Stimulated activated CD4-positive, alpha-beta T cell treated with anti-CD3 and anti-CD28 coated beads, Interleukin-12 subunit alpha, Interleukin-12 subunit beta, amount 100 ng/mL, for 4 hours (primary cell): ENCODE measurements around the gene RUFY2.
"Not testable (repeated sequence)": the region's sequence is repeated elsewhere in the genome, so short reads cannot be mapped to it uniquely, and the experiment has no call there.

Experiments
- DNase-seq: peaks from one replicate; pipeline ENCODE4 v3.0.0-alpha.2; 2020

RUFY2 gene

GRCh38 chr10:68324396-68324795 lies 82.7 kb downstream of the RUFY2 start:
- DNase-seq: not testable (repeated sequence)

GRCh38 chr10:68318331-68319059 lies 88.6 kb downstream of the RUFY2 start:
- DNase-seq: no peak

- no peak for DNase-seq
Measured at GRCh38 chr10:68315582-68315981, 91.5 kb downstream of the RUFY2 start.

- DNase-seq: not testable (repeated sequence)
Measured at GRCh38 chr10:68314930-68315329, 92.1 kb downstream of the RUFY2 start.

- no peak for DNase-seq
Measured at GRCh38 chr10:68310531-68310930, 96.5 kb downstream of the RUFY2 start.

- no peak for DNase-seq
Measured at GRCh38 chr10:68305854-68306253, 101.2 kb downstream of the RUFY2 start.

GRCh38 chr10:68303849-68304412 lies 103.1 kb downstream of the RUFY2 start:
- DNase-seq: no peak

- no peak for DNase-seq
Measured at GRCh38 chr10:68302871-68303270, 104.2 kb downstream of the RUFY2 start.

DNA sequence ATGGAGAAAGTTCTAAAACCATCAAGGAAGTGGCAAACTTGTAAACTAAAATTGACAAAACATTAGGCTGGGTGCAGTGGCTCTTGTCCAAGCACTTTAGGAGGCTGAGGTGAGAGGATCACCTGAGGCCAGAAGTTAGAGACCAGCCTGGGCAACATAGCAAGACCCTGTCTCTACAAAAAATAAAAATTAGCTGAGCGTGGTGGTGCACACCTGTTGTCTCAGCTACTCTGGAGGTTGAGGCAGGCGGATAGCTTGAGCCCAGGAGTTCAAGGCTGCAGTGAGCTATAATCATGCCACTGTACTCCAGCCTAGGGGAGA lies 104.6 kb downstream of the RUFY2 start:
- no peak for DNase-seq

GRCh38 chr10:68301790-68302502 lies 105.1 kb downstream of the RUFY2 start:
- no peak for DNase-seq

DNA sequence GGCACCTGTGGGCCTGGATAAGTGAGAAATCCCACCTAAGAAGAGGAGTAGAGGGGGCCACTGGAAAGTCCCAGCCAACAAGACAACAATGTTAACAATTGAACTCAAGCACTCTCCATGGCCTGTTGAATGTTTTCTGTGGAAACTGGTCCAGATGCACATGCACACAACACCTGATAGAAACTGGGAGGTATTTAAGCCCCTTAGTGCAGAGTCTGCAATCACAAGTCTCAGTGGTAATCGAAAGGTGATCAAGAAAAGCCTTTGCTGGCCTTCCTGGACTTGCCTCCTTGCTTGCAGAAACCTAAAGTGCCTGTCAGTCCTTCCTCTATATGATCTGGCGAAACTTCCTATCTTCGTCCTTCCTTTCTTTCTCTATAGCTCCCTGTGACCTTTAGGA lies 105.8 kb downstream of the RUFY2 start:
- no peak for DNase-seq

DNA sequence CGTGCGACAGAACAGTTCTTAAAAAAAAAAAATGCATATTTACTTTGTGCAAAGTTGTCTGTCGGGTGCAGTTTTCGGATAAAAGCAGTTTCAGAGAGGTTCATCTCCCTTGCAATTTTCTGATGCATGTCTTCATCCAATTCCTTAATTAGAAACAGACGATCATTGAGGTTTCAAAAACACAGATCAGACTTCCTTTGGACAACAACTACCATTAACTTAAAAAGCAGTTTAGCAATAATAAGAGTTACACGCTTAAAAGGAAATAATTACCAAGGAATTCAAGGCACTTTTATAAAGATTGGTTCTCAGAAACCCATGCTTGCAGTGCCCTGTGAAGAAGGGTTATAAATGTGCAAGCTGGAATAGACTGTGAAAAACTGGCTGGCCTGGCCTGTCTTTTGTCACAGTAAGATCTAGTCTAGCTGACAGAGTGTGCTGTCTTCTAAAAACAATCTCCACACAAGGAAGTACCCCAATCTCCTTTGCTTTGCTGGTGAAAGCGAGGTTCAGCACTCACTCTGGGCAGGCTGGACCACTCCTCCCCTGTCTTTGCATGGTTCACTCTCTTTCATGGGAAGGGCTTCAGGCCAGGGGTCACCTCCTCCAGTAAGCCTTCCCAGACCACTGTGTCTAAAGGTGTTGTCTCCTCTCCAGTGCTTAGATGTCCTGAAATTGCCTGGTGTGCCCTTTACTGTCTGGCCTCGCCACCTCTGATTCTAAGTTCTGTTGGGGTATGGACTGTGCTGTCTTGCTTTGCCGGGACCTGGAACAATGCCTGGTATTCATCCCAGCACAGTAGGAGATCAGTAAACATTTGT lies 110.0 kb downstream of the RUFY2 start:
- DNase-seq: no peak
